NCI-H345 treated with DMSO at 0.1 percent for 48 hours (cell line): Measurements from ENCODE around the gene CYP2W1.

Experiments used
- DNase-seq: peaks from one replicate; lab custom pipeline; 2025; ENCODE audit not compliant: unreplicated experiment; lab: John Stamatoyannopoulos, UW

CYP2W1 gene

DNA sequence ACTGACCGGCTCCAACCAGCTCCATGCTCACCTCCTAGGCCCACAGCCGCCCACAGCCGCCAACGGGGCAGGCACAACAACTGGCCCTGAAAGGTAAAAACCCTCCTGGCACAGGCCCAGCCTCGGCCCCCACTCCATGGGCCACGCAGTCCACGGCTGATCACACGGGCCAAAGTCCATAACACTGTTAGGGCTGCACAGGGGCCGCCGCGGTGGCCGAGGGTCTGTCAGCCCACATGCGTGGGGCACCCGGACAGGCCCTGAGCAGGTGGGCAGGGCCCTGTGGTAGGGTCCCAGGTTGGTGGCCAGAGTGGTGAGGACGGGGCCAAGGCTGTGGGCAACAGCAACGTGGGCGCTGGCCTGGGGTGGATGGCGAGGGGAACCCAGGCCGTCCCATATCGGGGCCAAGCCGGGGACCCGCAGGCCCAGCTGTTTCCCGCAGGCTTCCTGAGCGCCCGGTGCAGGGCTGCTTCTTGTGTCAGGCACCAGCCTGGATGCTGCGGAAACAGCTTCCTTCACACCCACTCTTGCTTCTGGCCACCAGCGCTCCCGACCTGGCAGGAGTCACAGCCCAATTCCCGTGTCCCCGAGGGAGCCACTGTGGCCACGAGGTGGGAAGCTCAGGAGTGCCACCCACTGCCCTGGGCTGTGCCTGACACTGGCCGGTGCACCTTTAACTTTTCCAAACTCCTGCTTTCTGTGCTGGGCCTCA, 29.2 kb downstream of the CYP2W1 start:
- DNase-seq = no peak

DNA sequence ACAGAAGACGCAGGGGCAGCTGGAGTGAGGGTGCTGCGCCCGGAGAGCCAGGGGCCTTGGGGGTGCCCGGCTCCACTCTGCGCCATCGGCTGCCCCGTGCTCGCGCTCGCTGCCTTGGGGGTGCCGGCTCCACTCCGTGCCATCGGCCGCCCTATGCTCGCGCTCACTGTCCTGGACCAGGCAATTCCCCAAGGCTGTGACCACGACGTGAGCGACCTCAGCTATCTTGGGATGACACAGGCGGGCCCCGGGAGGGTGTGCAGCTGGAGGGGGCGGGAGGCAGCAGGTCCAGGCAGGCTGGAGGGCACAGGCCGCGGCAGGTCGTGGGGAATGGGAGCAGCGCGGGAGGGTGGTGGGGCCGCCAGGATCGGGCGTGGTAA, 29.7 kb downstream of the CYP2W1 start:
- DNase-seq = no peak

DNA sequence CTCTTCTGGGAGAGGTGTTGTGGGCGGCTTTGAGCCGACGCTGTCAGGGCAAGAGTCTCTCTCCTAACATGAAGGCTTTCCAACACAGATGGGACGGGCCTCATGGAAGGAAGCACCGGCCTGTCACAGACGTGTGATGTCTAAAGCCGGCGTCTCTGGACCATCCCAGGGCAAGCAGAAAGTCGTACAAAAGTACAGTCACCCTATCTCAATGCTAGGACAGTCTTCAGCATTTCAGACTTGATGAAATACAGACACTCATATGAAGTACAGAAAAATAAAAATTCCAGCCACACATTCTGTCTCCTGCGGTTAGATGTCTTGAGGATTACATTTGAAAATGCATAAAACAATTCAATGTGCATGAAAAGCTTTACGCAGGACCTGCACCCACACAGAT, 30.6 kb downstream of the CYP2W1 start:
- no peak for DNase-seq

DNA sequence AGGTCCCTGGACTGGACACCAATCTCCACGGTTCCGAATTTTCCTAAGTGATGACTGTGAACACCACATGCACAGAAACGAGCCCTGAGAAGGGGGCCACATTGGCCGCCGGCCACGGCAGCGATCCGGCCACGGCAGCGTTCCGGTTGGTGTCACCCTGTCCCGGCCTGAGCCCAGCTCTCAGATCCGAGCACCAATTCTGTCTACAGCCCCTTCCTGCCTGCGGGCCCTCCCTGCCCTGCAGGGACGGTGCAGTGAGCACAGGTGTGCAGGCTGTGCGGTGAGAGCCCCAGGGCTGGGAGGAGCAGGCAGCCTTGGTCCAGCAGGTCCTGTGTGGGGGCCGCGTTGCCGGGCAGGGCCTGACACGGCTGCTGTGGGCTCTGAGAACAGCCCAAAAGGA, 31.7 kb downstream of the CYP2W1 start:
- DNase-seq = no peak

DNA sequence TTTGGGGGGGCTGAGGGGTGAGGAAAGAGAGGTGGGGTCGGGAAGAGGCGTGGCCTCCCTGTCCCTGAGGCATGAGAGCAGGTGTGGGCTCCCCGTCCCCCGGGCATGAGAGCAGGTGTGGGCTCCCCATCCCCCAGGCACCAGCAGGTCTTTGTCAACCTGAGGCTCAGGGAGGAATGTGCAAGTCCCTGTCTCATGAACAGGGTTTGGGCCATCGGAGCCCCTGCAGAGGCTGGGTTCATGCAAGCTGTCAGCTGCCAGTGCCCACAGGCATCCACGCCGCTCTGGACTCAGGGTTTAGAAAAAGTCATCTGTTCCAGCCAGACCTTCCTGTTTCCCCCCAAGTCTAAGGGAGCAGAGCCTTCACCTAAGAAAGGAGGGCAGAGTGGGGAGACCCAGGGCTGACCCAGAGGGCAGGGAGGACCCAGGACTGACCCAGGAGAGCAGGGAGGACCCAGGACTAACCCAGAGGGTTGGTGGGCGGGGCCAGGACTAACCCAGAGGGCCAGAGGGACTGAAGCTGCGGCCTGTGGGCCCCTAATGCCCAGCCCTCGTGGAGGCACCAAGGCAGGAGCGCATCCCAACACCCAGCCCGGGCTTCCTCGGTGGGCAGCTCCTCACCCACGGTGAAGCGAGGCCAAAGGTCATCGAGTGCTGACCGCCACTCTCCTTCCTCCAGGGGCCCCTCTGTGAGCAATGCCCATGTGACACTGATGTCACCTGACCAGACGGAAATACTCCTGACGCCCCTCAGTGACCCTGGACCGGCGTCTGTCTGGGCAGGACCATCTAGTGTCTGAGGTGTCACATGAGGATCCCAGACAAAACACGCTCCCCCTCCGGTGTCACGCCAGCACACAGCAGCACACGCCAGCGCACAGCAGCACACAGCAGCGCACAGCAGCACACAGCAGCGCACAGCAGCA, 32.5 kb downstream of the CYP2W1 start:
- DNase-seq = no peak

DNA sequence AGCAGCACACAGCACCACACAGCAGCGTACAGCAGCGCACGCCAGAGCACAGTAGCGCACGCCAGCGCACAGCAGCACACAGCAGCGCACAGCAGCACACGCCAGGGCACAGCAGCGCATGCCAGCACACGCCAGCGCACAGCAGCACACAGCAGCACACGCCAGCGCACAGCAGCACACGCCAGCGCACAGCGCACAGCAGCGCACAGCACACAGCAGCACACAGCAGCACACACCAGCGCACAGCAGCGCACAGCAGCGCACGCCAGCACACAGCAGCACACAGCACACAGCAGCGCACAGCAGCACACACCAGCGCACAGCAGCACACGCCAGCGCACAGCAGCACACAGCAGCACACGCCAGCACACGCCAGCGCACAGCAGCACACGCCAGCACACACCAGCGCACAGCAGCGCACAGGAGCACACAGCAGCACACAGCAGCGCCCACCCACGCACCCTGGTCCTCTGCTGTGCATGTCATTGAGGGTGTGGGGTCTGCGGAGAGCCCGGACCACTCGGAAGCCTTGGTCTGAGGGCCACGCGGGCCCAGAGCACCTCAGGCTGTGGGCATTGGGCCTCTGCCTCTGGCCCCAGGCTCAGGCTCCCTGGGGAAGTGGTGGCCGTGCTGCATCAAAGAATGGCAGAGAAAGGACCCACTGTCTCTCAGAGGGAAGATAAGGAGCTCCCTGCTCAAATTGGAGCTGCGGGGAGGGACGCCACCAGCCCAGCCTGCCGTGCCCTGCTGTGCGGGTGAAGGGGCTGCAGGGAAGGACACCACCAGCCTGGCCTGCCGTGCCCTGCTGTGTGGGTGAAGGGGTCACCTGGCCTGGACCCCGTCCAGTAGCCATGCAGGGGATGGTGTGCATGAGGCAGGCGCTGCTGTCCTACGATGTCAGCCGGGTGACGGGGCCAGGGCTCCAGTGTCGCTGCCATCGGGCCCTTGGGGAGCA, 33.9 kb downstream of the CYP2W1 start:
- DNase-seq = no peak

DNA sequence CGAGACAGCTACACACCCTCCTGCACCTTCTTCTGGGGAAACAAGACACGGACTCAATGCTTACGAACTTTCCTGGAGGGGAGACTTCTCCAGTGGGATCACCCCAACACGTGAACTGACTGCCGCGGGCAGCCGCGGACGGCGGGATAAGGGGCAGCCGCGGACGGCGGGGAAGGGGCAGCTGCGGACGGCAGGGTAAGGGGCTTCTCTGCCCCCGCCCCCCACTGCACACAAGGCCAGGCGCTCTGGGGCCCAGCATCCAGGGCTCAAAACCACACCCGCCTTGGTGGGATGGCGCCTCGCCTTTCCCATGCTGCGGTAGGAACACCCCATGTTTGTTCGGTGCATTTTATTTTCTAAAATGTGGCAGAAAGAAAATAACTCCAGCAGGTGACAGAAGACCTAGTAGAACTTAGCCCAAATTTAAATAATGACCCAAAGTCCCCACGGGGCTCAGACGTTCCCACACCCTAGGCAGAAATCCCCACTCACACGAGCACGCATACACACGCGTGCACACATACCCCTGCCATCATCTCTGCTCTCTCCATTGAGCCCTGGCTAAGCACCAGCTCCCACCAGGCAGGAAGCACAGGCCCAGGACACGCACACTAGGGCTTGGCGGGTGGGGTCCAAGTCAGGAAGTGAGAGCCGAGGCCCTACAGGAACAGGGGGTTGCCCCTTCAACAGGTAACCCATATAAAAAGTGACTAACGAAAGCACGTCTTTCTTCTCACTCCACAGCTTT, 34.8 kb downstream of the CYP2W1 start:
- DNase-seq = no peak

DNA sequence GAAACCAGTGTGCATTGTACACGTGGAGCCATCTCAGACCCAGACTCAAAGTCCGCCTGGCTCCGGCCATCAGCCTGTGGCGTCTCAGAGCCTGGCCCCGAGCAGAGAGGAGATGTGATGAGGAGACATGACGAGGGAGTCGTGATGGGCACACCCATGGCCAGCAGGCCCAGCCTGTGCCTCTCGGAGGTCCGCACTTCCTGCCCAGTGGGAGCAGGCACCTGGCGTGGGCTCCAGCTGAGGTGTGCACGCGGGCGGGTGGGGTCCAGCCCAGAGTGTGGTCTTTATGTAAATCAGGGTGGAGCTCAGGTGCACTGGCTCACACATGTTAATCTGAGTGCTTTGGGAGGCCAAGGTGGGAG, 35.3 kb downstream of the CYP2W1 start:
- no peak for DNase-seq

DNA sequence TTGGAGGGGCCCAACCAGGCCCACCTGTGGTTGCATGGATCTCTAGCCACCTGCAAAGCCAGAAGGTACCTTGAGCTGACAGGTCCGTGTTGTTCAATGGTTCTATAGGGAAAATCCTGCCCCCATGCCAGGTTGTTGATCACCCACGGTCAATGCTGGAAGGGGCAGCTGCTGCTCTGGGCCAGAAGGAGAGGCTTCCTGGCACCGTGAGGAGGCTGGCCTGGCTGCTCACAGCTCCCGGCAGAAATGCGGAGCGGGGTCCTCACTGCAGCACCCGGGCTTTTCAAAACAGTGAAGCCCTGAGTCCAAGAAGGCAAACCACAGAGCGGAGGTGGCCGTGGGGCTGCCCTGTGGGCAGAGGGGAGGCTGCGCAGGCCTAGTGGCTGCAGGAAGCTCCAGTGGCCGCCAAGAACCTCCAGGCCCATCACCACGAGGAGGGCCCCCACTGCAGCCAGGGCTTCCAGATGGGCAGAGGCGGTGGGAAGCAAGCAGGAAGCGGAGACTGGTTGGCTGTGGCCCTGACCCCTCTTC, 36.3 kb downstream of the CYP2W1 start:
- no peak for DNase-seq

DNA sequence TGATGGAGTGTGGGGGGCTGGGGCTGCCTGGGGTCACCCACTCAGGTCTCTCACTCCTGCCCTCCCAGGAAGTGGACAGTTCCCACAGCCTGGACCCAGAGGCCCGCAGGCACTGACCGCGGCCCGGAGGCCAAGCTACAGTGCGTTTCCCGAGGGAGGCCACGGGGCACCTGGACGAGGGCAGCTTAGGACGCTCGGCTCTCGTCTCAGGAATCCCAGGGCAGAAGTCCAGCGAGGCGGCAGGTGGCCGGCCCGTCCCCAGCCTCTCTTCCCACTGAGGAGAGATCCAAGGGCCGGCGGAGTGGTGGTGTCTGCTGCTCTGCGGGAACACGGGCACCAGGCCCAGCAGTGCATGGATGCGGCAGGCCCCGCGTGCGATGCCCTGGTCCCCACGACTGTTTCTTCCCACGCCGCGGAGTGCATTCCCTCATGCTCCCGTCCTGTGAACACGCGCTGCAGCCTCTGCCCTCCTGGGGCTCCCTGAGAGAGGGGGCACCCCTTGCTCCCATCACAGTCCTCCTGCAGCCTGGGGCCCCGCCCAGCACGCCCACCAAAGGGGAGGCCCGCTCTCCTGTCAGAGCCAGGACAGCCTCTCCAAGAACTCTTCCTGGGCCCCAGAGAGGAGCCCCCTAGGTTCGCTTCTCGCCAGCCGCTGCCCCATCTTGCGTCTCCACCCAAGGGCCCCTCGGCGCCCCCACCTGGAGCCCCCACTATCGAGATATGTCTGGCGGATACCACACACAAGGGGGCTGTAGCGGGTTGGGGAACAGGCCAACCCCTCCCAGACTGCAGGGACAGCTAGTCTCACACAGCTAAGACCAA, 37.0 kb downstream of the CYP2W1 start:
- DNase-seq = no peak

DNA sequence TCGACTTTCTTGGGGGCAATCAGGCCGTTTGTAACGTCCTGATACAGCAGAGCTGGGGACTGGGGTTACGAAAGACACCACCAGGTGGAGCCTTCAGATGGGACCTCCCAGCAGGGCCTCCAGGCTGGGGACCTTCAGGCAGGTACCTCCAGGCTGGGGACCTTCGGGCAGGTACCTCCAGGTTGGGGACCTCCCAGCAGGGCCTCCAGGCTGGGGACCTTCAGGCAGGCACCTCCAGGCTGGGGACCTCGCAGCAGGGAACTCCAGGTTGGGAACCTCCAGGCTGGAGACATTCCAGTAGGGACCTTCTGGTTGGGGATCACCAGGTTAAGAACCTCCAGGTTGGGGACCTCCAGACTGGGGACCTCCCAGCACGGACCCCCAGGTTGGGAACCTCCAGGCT, 37.9 kb downstream of the CYP2W1 start:
- DNase-seq = no peak

DNA sequence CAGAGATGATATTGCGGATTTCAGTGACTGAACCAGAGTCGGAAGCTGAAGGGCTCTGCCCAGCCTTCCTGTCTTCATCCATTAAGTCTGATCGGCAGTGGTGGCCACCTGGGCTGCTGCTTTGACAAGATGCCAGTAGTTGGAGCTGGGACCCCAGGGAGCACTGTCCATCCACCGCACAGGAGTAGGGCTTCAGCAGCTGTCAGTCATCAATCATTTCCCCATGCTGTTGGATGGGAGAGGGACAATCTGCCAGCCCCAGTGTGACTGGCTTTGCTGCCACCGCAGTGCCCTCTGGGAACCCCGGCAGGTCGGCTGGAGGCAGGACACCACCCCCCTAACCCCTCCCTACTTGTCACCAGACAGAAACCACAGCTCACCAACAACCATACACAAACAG, 38.4 kb downstream of the CYP2W1 start:
- DNase-seq = no peak

DNA sequence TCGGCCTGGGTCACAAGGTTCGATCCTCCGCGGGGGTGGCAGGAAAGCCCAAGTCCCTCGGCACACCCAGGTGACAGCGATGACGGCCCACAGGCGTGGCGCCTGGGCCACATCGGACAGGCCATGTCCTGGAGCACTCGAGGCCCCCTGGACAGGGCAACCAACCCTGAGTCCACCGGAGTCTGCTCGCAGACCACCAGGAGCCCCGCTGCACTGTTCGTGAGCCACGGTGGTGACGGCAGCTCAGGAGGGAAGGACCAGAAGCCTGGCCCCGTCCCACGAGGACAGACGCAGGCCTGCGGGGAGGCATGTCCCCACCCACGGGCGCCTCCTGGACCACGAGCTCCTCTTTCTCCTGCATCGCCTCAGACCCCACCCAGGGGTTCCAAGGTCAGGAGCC, 39.0 kb downstream of the CYP2W1 start:
- no peak for DNase-seq

DNA sequence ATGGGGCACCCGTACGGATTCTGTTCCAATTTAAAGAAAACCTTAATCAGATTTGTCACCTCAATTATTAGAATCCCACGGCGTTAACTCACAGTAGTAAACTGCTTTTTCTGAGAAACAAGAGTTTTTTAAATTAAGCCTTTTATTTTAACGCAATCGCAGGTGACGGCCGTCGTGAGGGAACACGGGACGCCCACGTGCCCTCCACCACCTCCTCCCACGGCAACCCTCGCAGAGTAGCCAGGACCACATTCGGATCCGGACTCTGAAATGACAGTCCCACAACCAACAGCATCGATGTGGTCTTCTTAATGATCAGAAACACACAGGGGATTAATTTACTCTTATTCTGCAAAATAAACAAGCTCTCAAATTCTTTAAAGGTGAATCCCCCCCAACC, 39.4 kb downstream of the CYP2W1 start:
- DNase-seq = no peak

DNA sequence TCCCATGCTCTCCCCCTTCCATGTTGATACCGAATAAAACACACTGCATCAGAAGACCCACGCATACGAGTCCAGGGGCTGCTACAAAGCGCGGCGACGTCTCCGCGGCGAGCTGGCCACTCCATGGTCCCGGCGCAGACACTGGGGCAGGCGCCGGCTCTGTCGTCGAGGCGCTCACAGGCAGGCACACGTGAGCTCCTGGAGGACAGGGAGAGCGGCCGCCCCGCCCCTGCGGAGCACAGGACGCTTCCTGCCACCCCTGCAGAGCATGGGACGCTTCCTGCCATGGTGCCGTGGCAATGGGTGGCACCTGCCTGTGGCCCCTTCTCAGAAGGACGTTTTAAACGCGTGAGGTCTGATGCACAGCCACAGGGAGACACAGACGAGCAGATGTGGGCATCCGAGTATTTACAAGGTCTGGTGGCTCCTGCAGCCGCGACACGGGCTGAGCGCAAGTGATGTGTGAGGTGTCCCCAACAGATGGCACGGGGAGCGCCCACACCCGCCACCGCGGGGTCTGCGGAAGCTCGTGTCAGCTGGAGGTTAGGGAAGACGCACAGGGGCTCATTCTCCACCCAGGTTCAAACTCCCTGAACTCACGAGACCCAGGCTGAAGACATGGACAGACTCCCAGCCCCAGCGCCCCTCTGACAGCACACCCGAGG, 40.0 kb downstream of the CYP2W1 start:
- no peak for DNase-seq

DNA sequence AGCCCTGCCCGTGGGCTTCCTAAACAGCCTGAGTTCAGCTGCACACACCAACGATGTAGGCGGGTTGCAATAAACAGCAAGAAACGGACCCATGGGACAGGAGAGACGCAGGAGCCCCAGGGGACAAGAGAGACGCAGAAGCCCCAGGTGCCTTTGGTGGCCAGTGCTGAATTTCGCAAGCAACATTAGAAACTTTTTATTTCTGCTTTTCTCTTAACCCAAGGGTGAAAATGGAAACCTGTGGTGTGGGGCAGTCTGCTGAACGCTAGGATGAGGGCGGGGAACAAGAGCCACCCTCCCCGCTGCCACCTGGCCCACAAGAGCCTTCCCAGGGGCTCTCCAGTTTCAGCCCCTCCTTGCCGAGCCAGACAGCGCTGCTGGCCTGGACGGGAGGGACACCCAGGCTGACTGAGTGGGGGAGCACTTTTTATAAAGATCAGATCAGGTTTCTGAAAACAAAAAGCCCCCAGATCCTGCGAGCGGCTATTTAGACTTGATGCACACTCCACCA, 41.4 kb downstream of the CYP2W1 start:
- no peak for DNase-seq

DNA sequence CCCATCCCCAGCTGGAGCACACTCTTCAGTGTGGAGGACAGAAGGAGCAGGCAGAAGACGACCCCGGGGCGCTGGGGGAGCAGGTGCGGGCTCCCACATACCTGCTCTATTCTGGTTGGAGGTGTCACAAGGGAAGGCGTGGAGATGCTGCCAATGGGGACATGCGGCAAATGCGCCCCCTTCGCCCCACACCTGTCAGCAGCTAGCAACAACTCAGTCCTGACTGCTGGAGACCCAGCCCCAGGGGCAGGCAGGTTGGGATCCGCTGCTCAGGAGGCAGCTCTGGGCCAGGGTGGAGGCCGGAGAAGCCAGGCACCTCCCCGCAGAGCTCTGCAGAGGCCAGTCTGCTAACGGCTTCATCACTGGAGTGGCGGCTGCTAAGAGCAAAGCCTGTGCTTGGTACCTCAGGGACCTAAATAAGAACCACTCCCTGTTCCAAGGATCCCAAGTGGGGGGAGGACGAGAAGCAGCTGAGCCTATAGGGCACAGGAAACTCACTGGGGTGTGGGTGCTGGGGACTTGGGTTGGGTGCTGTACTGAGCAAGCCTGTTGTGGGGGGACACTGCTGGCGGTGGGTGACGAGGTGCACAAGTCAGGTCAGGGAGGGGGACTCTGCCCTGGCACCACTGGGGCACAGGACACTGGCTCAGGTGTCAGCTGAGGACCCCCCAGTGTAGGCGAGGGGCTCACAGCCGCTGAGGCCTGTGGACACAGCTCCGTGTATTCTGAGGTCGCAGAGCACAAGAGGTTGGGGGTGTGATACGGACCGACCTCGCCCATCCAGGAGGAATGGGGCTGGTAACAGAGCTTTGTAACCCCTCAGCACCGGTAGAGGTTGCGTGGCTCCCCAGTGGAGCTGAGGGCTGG, 42.1 kb downstream of the CYP2W1 start:
- DNase-seq = no peak
